Adrenal gland (tissue), 12 donors: ENCODE measurements around the gene TBXA2R. TPM values are rescaled to one million over a fixed set of nuclear protein-coding genes. Genes with fewer than 3 reads are reported as not detected.

Experiments used
- DNase-seq, 7 donors: peaks; one replicate each; pipeline ENCODE4 v3.0.0-alpha.2; 2019 to 2020
- H3K27ac ChIP-seq, 5 donors: fragments of 200-600 bp; sonication (generic) in 4 of 5; 1 replicate in 3 of 5; 2 replicates in 2 of 5; pipeline versions ENCODE4 v1.5.1 to v1.8.0; 2016 to 2020; ENCODE audit warnings: mild to moderate bottlenecking in 1 of 5
- H3K27me3 ChIP-seq: fragments of 200-600 bp; 2 replicates; pipeline ENCODE4 v1.8.0; 2021
- H3K36me3 ChIP-seq, 2 donors: fragments of 200-600 bp; replicated peaks in 1 of 2; 1 replicate in 1 of 2; 2 replicates in 1 of 2; pipeline versions ENCODE4 v1.5.1 to v1.8.0; 2018 to 2022
- H3K4me1 ChIP-seq, 2 donors: fragments of 200-600 bp; replicated peaks in 1 of 2; 1 replicate in 1 of 2; 2 replicates in 1 of 2; pipeline versions ENCODE4 v1.5.1 to v1.8.0; 2018 to 2021
- H3K4me3 ChIP-seq, 4 donors: fragments of 200-600 bp; sonication (generic) in 3 of 4; one replicate each; pipeline ENCODE4 v1.5.1; 2016 to 2018
- H3K9me3 ChIP-seq, 3 donors: fragments of 200-600 bp; sonication (generic) in 1 of 3; replicated peaks in 1 of 3; 1 replicate in 2 of 3; 2 replicates in 1 of 3; pipeline versions ENCODE4 v1.5.1 to v1.8.0; 2016 to 2021
- POLR2A ChIP-seq, 2 donors: fragments of 450-650 bp; IDR thresholded peaks; one replicate each; pipeline ENCODE4 v1.6.1; 2017; ENCODE audit warnings: antibody characterized with exemption in 2 of 2, mild to moderate bottlenecking in 2 of 2, moderate library complexity in 1 of 2
- WGBS, 4 donors: extraction: QIAGEN DNeasy Blood & Tissue Kit in 2 of 4; methylation state at CpG; one replicate each; pipeline versions ENCODE4 v1.1.5 to v1.1.7; 2013 to 2017; 5-methylcytosine and 5-hydroxymethylcytosine counted together
- intact Hi-C, 2 donors: fragments of 100-400 bp; cut with DNase I; formaldehyde crosslinking; loops; one replicate each; pipeline versions ENCODE4 v1.14.1 to v1.15.0; 2022 to 2023
- polyA plus RNA-seq, 3 donors: library from polyadenylated mRNA; stranded (reverse); fragments of 200-250 nt in 2 of 3; fragments of 350-450 nt in 1 of 3; fragmentation: Illumina TruSeq in 1 of 3; extraction: RNeasy Lipid Tissue Mini Kit (QIAGEN cat#74804) in 1 of 3; gene quantifications; one replicate each; pipeline ENCODE4 v1.2.3, GENCODE V29; 2013 to 2014
- total RNA-seq, 9 donors: library from RNA; depleted of rRNA in 4 of 9; stranded (reverse); fragments of >200 nt in 4 of 9; fragments of 120-200 nt in 1 of 9; fragmentation: NEBNext Ultra II Directional in 1 of 9; extraction: Animal tissue kit (Norgen Biotek cat#: 25700) in 1 of 9; gene quantifications; one replicate each; pipeline versions ENCODE4 v1.1.0 to v1.2.4, GENCODE V29; 2013 to 2023
- TF ChIP-seq, protein P1 (sequence below), 6 experiments: fragments of 450-650 bp in 4 of 6; fragments of 200-600 bp in 2 of 6; sonication (generic) in 1 of 6; IDR thresholded peaks; 1 replicate in 5 of 6; 2 replicates in 1 of 6; pipeline versions ENCODE4 v1.5.1 to v1.8.0; 2016 to 2021; ENCODE audit warnings: antibody characterized with exemption in 6 of 6, mild to moderate bottlenecking in 2 of 6, moderate library complexity in 1 of 6
- donor health status: healthy with polysubstance abuse.
- donor health status: Bipolar disorder and iron deficiency.
- donor health status: DM: yes; HTN: yes; CAD: no.
- donor health status: DM: no; HTN: no; CAD: no.
- donor health status: DM: no; HTN: no; CAD: no.
- donor health status: DM: yes; HTN: yes; CAD: no.

Gene TBXA2R
- total and polyA plus RNA-seq, 12 donors, result 4.7 to 25.5 (median 12.4) TPM

DNA sequence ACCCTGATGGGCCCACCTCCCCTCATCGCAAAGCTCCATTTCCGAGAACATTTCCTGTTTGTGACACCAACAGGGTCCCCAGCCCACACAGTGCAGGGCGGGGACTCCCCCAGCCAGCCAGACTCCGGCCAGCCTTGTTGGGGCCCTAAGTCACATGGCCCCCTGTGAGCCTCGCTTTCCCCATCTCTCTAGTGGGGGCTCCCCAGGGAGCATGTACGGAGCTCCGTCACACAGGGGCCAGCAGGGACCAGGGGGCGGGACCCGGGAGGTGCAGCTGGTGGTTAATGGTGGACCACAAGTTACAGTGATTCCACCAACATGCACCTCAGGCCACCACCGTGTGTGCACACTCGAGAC is 1.7 kb downstream of the TBXA2R start:
- peaks cover 42 to 57% of the 10 kb centered on the region in 2 donors for H3K4me1 ChIP-seq
- peak overlapping the region in 1 of 4 donors; percentile 62 for H3K4me3 ChIP-seq
- H3K36me3 ChIP-seq, result no peaks in the 10 kb centered on the region
- TF ChIP-seq, protein P1, sequence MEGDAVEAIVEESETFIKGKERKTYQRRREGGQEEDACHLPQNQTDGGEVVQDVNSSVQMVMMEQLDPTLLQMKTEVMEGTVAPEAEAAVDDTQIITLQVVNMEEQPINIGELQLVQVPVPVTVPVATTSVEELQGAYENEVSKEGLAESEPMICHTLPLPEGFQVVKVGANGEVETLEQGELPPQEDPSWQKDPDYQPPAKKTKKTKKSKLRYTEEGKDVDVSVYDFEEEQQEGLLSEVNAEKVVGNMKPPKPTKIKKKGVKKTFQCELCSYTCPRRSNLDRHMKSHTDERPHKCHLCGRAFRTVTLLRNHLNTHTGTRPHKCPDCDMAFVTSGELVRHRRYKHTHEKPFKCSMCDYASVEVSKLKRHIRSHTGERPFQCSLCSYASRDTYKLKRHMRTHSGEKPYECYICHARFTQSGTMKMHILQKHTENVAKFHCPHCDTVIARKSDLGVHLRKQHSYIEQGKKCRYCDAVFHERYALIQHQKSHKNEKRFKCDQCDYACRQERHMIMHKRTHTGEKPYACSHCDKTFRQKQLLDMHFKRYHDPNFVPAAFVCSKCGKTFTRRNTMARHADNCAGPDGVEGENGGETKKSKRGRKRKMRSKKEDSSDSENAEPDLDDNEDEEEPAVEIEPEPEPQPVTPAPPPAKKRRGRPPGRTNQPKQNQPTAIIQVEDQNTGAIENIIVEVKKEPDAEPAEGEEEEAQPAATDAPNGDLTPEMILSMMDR (IDR thresholded peaks at IDR 0.05), result no peak
- no peak for TF ChIP-seq POLR2A (IDR thresholded peaks at IDR 0.05)
- DNase-seq, result peak in 2 of 7 donors; percentile 22 to 26
- no peaks in the 10 kb centered on the region for H3K27me3 ChIP-seq
- no peaks in the 10 kb centered on the region for H3K9me3 ChIP-seq
- WGBS, 4 donors, result 55 to 71% (median 57%) methylated on average over 5 to 11 of the region's 11 CpGs
- H3K27ac ChIP-seq, result peak overlapping the region in 3 of 5 donors; percentile 38 to 94 (median 69)
- intact Hi-C loops, result no loop called here

DNA sequence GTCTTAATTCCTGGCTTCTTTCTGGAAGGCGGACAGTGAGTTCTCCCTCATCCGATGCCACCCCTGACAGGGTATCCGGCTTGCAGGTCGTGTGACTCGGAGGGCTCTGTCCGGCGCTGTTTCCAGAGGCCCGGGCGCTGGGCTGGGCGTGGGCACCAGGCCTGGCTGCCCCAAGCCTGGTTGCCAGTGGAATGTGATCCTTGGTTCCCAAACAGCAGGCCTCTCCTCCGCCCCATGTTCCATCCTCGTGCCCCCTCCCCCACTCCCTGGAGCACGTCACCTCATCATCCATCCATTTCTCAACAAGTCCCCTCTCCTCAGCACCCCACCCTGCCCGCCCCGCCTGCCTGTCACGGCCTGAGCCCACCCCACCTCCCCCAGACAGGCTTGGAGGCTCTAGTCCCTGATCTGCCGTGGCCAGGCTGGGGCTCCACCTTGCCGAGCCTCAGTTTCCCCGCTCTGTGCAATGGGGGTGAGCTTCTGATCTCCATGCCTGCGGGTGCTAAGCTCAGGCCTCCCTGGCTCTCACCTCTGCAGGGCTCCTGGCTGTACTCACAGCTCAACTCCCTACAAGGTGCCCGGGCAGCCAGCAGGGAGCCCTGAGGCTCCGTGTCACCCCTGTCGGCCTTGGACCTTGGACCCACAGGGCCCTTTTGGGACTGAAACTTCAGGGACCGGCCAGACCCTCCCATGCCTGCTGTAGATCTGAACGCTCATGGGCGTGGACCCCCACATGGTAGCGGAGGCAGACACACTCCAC is 2.3 kb downstream of the TBXA2R start:
- Histone ChIP-seq H3K9me3 (no peaks in the 10 kb centered on the region), H3K27me3 (no peaks in the 10 kb centered on the region), H3K4me3 (peak overlapping the region in 1 of 4 donors; percentile 62), H3K36me3 (no peaks in the 10 kb centered on the region), H3K27ac (peak overlapping the region in 4 of 5 donors; percentile 69 to 94 (median 78)), H3K4me1 (peaks cover 38 to 52% of the 10 kb centered on the region in 2 donors)
- peak in 2 of 7 donors; percentile 21 to 31 for DNase-seq
- TF ChIP-seq, protein P1 (IDR thresholded peaks at IDR 0.05), result no peak
- TF ChIP-seq POLR2A (IDR thresholded peaks at IDR 0.05), result no peak
- intact Hi-C loops, result no loop called here
- 76 to 81% (median 77%) methylated on average over 9 to 27 of the region's 27 CpGs for WGBS, 4 donors

DNA sequence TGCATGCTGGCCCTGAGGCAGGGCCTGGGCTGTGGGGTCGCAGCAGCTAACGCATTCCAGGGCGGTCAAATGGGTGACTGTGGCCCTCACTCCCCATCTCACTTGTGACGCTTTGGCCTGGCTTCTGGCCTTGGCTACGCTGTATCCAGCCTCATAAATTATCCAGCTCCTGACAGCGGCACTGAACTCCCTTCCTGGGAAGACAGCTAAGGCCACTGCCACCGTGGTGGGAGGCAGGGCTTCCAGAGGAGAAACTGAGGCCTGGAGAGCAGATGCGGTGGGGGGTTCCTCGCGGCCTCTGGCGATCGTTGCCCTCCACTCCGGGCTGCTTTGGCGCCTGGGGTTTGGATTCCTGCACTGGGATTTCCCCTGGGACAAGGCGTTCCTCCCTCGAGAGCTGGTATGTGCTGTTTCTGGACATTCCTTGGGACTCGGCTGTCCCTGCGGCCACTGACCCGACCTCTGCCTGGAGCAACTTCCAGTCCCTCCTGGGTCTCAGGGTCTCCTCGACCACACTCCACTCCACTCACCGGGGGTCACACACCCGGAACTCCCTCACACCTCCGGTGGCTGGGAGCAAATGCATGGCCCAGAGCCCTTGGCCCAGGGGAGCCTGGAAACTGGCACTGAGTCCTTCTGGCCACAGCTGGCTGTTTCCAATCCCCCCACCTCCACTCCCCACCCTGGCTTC is 3.4 kb downstream of the TBXA2R start:
- Histone ChIP-seq H3K27ac (peak overlapping the region; percentile 38 to 94 (median 73)), H3K36me3 (no peaks in the 10 kb centered on the region), H3K4me1 (peaks cover 28 to 42% of the 10 kb centered on the region in 2 donors), H3K4me3 (peak overlapping the region in 1 of 4 donors; percentile 44), H3K9me3 (no peaks in the 10 kb centered on the region), H3K27me3 (no peaks in the 10 kb centered on the region)
- intact Hi-C loops, result no loop called here
- DNase-seq, result peak in 6 of 7 donors; percentile 64 to 90 (median 85)
- 29 to 46% (median 33%) methylated on average over 12 to 23 of the region's 23 CpGs for WGBS, 4 donors
- TF ChIP-seq, protein P1 (IDR thresholded peaks at IDR 0.05), result no peak
- peak in 1 of 2 donors; percentile 20 for TF ChIP-seq POLR2A (IDR thresholded peaks at IDR 0.05)

DNA sequence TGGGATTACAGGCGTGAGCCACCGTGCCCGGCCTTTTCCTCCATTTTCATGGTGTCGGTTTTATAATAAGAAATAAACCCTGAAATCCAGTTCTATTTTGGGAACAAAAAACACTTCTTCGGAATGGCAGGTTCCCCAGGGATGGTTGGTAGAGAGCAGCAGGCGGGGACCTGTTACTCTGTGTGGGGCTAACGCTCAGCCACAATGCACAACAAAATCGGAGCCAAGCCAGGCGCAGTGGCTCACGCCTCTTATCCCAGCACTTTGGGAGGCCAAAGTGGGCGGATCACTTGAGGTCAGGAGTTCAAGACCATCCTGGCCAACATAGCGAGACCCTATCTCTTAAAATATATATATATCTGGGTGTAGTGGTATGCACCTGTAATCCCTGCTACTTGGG is 5.7 kb downstream of the TBXA2R start:
- H3K4me3 ChIP-seq, result no peak overlapping the region
- H3K4me1 ChIP-seq, result peaks cover 16 to 22% of the 10 kb centered on the region in 2 donors
- TF ChIP-seq, protein P1 (IDR thresholded peaks at IDR 0.05), result no peak
- TF ChIP-seq POLR2A (IDR thresholded peaks at IDR 0.05), result no peak
- H3K36me3 ChIP-seq, result no peaks in the 10 kb centered on the region
- WGBS, 4 donors, result 86 to 91% (median 89%) methylated on average over 12 of the region's 12 CpGs
- H3K27me3 ChIP-seq, result no peaks in the 10 kb centered on the region
- DNase-seq, result peak in 1 of 7 donors; percentile 18
- H3K27ac ChIP-seq, result no peak overlapping the region
- H3K9me3 ChIP-seq, result no peaks in the 10 kb centered on the region
- intact Hi-C loops, result no loop called here
